Caco-2 (cell line): Measurements from ENCODE around the gene OVCA2. TPM values are rescaled to one million over a fixed set of nuclear protein-coding genes. Genes with fewer than 3 reads are reported as not detected.

Experiments used
- BruUV-seq: library from RNA; stranded (reverse); fragments of 400-500 nt; replicated peaks from 2 replicates; lab custom pipeline; 2021; lab: Mats Ljungman, UMichigan
- CTCF ChIA-PET: fragments of 300-600 bp; sonication (Branson Sonifier 250); formaldehyde crosslinking; loops from one replicate; lab custom pipeline; 2022; ENCODE audit warnings: antibody characterized with exemption; lab: Charles Lee
- POLR2A ChIA-PET: fragments of 300-600 bp; sonication (Branson Sonifier 250); formaldehyde crosslinking; loops from one replicate; lab custom pipeline; 2022; ENCODE audit warnings: antibody characterized with exemption; lab: Charles Lee
- DNase-seq, 2 experiments: peaks; one replicate each; pipeline versions ENCODE4 v3.0.0 to v3.0.0-alpha.2; 2020 to 2022
- H3K27me3 ChIP-seq: replicated peaks from 2 replicates; pipeline ENCODE4 v1.6.0; 2011; ENCODE audit warnings: low read length; ENCODE audit not compliant: control insufficient read depth, insufficient read depth
- H3K36me3 ChIP-seq: 2 replicates; pipeline ENCODE4 v1.5.1; 2011; ENCODE audit warnings: low read length; ENCODE audit not compliant: control insufficient read depth, insufficient read depth
- H3K4me1 ChIP-seq: fragments of 250-450 bp; sonication (Bioruptor Pico); 2 replicates; pipeline ENCODE4 v1.5.1; 2020; ENCODE audit warnings: mild to moderate bottlenecking
- H3K4me3 ChIP-seq: 2 replicates; pipeline ENCODE4 v1.5.1; 2011; ENCODE audit warnings: low read depth, mild to moderate bottlenecking, control low read depth, low read length
- H3K9me3 ChIP-seq: fragments of 250-450 bp; sonication (Bioruptor Pico); 2 replicates; pipeline ENCODE4 v1.5.1; 2020; ENCODE audit warnings: mild to moderate bottlenecking, moderate library complexity
- H3K27ac Mint-ChIP-seq: one replicate; pipeline ENCODE4 v1.8.0; 2022; ENCODE audit warnings: mixed read lengths; ENCODE audit not compliant: unreplicated experiment
- H3K27me3 Mint-ChIP-seq: one replicate; pipeline ENCODE4 v1.8.0; 2022; ENCODE audit warnings: mixed read lengths; ENCODE audit not compliant: insufficient read depth, unreplicated experiment
- H3K36me3 Mint-ChIP-seq: one replicate; pipeline ENCODE4 v1.8.0; 2022; ENCODE audit warnings: mild to moderate bottlenecking, mixed read lengths; ENCODE audit not compliant: insufficient read depth, unreplicated experiment
- H3K4me1 Mint-ChIP-seq: one replicate; pipeline ENCODE4 v1.8.0; 2022; ENCODE audit warnings: low read depth, mixed read lengths; ENCODE audit not compliant: unreplicated experiment
- H3K4me3 Mint-ChIP-seq: one replicate; pipeline ENCODE4 v1.8.0; 2022; ENCODE audit warnings: mild to moderate bottlenecking, moderate library complexity, mixed read lengths; ENCODE audit not compliant: unreplicated experiment
- H3K9me3 Mint-ChIP-seq: one replicate; pipeline ENCODE4 v1.8.0; 2022; ENCODE audit warnings: mixed read lengths; ENCODE audit not compliant: unreplicated experiment
- intact Hi-C: fragments of 100-400 bp; cut with micrococcal nuclease; formaldehyde crosslinking; loops from one replicate; pipeline ENCODE4 v1.10.0; 2022; ENCODE audit not compliant: unreplicated experiment
- total RNA-seq: library from RNA; stranded (reverse); gene quantifications from 2 replicates; pipeline ENCODE4 v1.2.3, GENCODE V29; 2022
- TF ChIP-seq, protein P1 (sequence below), 2 experiments: fragments of 200-600 bp in 1 of 2; IDR thresholded peaks; 1 replicate in 1 of 2; 2 replicates in 1 of 2; pipeline versions ENCODE4 v1.5.1 to v1.8.0; 2011 to 2022; ENCODE audit warnings: antibody characterized with exemption in 1 of 2, control low read depth in 1 of 2, inconsistent platforms in 1 of 2, low read depth in 1 of 2, low read length in 1 of 2, mild to moderate bottlenecking in 1 of 2, moderate library complexity in 1 of 2; ENCODE audit not compliant: insufficient read depth in 1 of 2, severe bottlenecking in 1 of 2, unreplicated experiment in 1 of 2

The OVCA2 gene
- total RNA-seq, 1 experiment from 2014 or later = 39.3 TPM

GRCh38 chr17:2087597-2088211, 45.9 kb downstream of the OVCA2 start:
- no TSS peak for BruUV-seq
- no peak for DNase-seq
- Histone ChIP-seq H3K27me3 (no peaks in the 10 kb centered on the region), H3K4me1 (peaks cover 22% of the 10 kb centered on the region), H3K4me3 (no peak overlapping the region), H3K36me3 (0 out of 2 replicates have a peak, but pooled peaks cover 5% of the 10 kb centered on the region), H3K9me3 (no peaks in the 10 kb centered on the region)
- ChIA-PET CTCF (no interaction called here), POLR2A (no interaction called here)
- Mint-ChIP-seq H3K27ac (no peak overlapping the region), H3K4me3 (no peak overlapping the region), H3K4me1 (peaks cover 42% of the 10 kb centered on the region), H3K36me3 (peaks cover 10% of the 10 kb centered on the region), H3K9me3 (no peaks in the 10 kb centered on the region), H3K27me3 (no peaks in the 10 kb centered on the region)
- TF ChIP-seq, protein P1, sequence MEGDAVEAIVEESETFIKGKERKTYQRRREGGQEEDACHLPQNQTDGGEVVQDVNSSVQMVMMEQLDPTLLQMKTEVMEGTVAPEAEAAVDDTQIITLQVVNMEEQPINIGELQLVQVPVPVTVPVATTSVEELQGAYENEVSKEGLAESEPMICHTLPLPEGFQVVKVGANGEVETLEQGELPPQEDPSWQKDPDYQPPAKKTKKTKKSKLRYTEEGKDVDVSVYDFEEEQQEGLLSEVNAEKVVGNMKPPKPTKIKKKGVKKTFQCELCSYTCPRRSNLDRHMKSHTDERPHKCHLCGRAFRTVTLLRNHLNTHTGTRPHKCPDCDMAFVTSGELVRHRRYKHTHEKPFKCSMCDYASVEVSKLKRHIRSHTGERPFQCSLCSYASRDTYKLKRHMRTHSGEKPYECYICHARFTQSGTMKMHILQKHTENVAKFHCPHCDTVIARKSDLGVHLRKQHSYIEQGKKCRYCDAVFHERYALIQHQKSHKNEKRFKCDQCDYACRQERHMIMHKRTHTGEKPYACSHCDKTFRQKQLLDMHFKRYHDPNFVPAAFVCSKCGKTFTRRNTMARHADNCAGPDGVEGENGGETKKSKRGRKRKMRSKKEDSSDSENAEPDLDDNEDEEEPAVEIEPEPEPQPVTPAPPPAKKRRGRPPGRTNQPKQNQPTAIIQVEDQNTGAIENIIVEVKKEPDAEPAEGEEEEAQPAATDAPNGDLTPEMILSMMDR (IDR thresholded peaks at IDR 0.05; ENCODE audit: insufficient read depth in 1 of 2, low read depth in 1 of 2, low read length in 1 of 2, severe bottlenecking in 1 of 2, unreplicated experiment in 1 of 2) = no peak
- intact Hi-C loops = no loop called here

GRCh38 chr17:2089021-2089422, 47.2 kb downstream of the OVCA2 start:
- no TSS peak for BruUV-seq
- no peaks in the 10 kb centered on the region for H3K9me3 Mint-ChIP-seq
- peaks cover 17% of the 10 kb centered on the region for H3K36me3 Mint-ChIP-seq
- peaks cover 29% of the 10 kb centered on the region for H3K4me1 Mint-ChIP-seq
- no peak overlapping the region for H3K27ac Mint-ChIP-seq
- intact Hi-C loops = no loop called here
- Histone ChIP-seq H3K9me3 (no peaks in the 10 kb centered on the region), H3K27me3 (no peaks in the 10 kb centered on the region), H3K4me1 (peaks cover 9% of the 10 kb centered on the region), H3K4me3 (no peak overlapping the region), H3K36me3 (0 out of 2 replicates have a peak, but pooled peaks cover 5% of the 10 kb centered on the region)
- no peak overlapping the region for H3K4me3 Mint-ChIP-seq
- CTCF ChIA-PET = no interaction called here
- TF ChIP-seq, protein P1 (IDR thresholded peaks at IDR 0.05; ENCODE audit: insufficient read depth in 1 of 2, low read depth in 1 of 2, low read length in 1 of 2, severe bottlenecking in 1 of 2, unreplicated experiment in 1 of 2) = no peak
- POLR2A ChIA-PET = no interaction called here
- no peak for DNase-seq
- no peaks in the 10 kb centered on the region for H3K27me3 Mint-ChIP-seq

DNA sequence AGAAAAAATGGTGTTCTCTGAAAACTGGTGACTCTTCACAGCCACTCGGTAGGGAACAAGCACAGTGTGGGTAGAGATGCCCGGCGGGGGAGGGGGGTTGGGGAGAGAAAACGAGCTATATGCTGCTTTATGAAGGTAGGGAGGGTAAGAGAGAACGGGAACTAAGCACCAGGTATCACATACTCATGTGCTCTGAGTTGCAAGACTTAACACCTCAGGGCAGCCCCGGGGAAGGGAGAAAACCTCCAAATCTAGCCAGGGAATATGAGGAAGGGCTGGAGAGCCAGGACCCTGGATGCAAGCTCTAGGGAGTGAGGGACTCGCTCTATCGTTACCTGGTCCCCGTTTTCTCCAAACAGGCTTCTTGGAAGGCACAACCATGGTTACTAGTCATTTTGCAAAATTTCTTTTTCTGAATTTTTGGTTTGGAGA, 48.4 kb downstream of the OVCA2 start:
- DNase-seq = no peak
- no peak overlapping the region for H3K4me3 Mint-ChIP-seq
- Histone ChIP-seq H3K4me3 (no peak overlapping the region), H3K9me3 (no peaks in the 10 kb centered on the region), H3K4me1 (no peaks in the 10 kb centered on the region), H3K27me3 (no peaks in the 10 kb centered on the region), H3K36me3 (0 out of 2 replicates have a peak, but pooled peaks cover 5% of the 10 kb centered on the region)
- CTCF ChIA-PET = interaction anchor here (0.6 kb wide), 1 partner anchor 143 kb away, joined by 4 read pairs; no protein-coding TSS in a partner anchor
- POLR2A ChIA-PET = no interaction called here
- intact Hi-C loops = loop anchor here (10.0 kb wide), 1 partner anchor 155 kb away; no protein-coding TSS in a partner anchor
- peaks cover 17% of the 10 kb centered on the region for H3K4me1 Mint-ChIP-seq
- no peaks in the 10 kb centered on the region for H3K9me3 Mint-ChIP-seq
- TF ChIP-seq, protein P1 (IDR thresholded peaks at IDR 0.05; ENCODE audit: insufficient read depth in 1 of 2, low read depth in 1 of 2, low read length in 1 of 2, severe bottlenecking in 1 of 2, unreplicated experiment in 1 of 2) = no peak
- peaks cover 17% of the 10 kb centered on the region for H3K36me3 Mint-ChIP-seq
- H3K27me3 Mint-ChIP-seq = no peaks in the 10 kb centered on the region
- H3K27ac Mint-ChIP-seq = no peak overlapping the region
- no TSS peak for BruUV-seq
